Measurements from ENCODE around the gene SLC22A2.
"Not testable (repeated sequence)": the region's sequence is repeated elsewhere in the genome, so short reads cannot be mapped to it uniquely, and the experiment has no call there.

The SLC22A2 gene

DNA sequence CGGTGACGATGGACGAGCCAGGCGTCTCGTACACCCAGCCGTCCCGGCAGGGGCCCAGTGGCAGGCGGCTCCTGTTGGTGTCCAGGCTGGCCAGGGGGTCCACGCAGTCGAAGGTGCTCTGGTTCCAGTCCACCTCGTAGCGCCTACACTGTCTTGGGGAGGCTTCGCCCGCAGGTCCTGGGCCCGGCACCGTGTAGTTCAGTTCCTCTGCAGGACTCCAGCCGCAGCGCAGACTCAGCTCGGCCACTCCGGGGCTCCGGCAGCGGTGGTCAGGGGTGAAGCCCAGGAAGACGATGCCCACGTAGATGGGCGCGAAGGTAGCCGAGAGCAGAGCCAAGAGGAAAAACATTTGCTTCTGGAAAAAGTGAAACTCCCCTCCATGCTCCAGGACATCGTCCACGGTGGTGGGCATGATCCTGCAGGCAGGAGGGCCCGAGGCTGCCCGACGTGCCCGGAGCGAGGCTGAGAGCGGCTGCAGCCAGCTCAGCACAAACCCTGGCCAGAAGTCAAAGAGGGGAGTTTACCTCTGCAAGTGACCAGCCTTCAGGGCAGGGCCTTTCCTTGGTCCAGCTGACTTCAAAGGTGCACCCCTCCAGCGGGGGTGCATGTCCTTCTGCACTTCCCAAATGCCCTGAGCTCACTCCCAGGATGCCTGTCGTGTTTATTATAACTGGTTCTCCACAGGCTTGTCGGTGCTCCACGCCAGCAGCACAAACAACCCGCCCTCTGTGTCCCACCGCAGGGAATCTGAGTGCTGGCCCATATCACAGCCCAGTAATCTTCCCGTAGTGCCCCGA, at the start of gene SLC22A2:
SLC22A2 (minus strand) TSS at position 476 of the 797 bp plus-strand sequence; CDS start at position 412, 64 bp downstream.
- DNase-seq (ENCODE audit: low read depth, low spot score): no peak
- TF ChIP-seq POLR2AphosphoS5 (IDR thresholded peaks at IDR 0.05; ENCODE audit: borderline replicate concordance, low read depth, low read length) (no peak), FOXP2 (optimal IDR thresholded peaks at IDR 0.05; ENCODE audit: control extremely low read depth, extremely low read length, insufficient read depth) (no peak), EZH2 (IDR thresholded peaks at IDR 0.05) (no peak)
- no peaks in the 10 kb centered on the region for H3K9me3 ChIP-seq (ENCODE audit: low read depth, low read length)
- no peak within 1 kb of the TSS for H3K27ac ChIP-seq
- H3K9ac ChIP-seq (ENCODE audit: insufficient read length): no peak within 1 kb of the TSS
- H3K4me3 ChIP-seq: no peak within 1 kb of the TSS
- H3K36me3 ChIP-seq (ENCODE audit: insufficient read depth, low read length): no peaks in the 10 kb centered on the region

GRCh38 chr6:160305926-160306713, 47.5 kb upstream of the SLC22A2 start:
- TF ChIP-seq FOXP2 (optimal IDR thresholded peaks at IDR 0.05; ENCODE audit: control extremely low read depth, extremely low read length, insufficient read depth) (no peak), POLR2AphosphoS5 (IDR thresholded peaks at IDR 0.05; ENCODE audit: borderline replicate concordance, low read depth, low read length) (no peak), EZH2 (IDR thresholded peaks at IDR 0.05) (no peak)
- Histone ChIP-seq H3K27ac (no peak overlapping the region), H3K36me3 (ENCODE audit: insufficient read depth, low read length) (no peaks in the 10 kb centered on the region), H3K9me3 (ENCODE audit: low read depth, low read length) (no peaks in the 10 kb centered on the region), H3K4me3 (no peak overlapping the region), H3K9ac (ENCODE audit: insufficient read length) (no peak overlapping the region)
- no peak for DNase-seq (ENCODE audit: low read depth, low spot score)

GRCh38 chr6:160303806-160304205, 45.2 kb upstream of the SLC22A2 start:
- no peak for DNase-seq (ENCODE audit: low read depth, low spot score)
- Histone ChIP-seq H3K27ac (no peak overlapping the region), H3K4me3 (no peak overlapping the region), H3K36me3 (ENCODE audit: insufficient read depth, low read length) (no peaks in the 10 kb centered on the region), H3K9ac (ENCODE audit: insufficient read length) (no peak overlapping the region), H3K9me3 (ENCODE audit: low read depth, low read length) (no peaks in the 10 kb centered on the region)
- TF ChIP-seq POLR2AphosphoS5 (IDR thresholded peaks at IDR 0.05; ENCODE audit: borderline replicate concordance, low read depth, low read length) (no peak), FOXP2 (optimal IDR thresholded peaks at IDR 0.05; ENCODE audit: control extremely low read depth, extremely low read length, insufficient read depth) (no peak), EZH2 (IDR thresholded peaks at IDR 0.05) (no peak)

DNA sequence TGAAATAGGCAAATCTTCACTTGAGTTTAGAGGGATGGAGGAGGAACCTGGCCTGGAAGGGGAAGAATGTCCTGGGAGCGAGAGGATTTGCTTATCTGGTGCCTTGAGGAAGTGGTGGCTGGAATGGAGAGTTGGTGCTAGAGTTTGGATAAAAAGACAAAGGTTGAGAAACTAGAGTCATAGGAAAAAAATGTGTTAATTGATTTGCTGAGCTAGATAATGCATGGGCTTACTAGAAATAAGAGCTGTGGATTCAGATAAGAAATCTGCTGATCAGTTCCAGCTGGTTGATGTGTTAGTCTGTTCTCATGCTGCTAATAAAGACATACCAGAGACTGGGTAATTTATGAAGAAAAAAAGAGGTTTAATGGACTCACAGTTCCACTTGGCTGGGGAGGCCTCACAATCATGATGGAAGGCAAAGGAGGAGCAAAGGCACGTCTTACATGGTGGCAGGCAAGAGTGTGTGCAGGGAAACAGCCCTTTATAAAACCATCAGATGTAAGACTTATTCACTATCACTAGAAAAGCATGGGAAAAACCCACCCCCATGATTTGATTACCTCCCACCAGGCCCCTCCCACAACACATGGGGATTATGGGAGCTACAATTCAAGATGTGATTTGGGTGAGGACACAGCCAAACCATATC, 43.9 kb upstream of the SLC22A2 start:
- H3K36me3 ChIP-seq (ENCODE audit: insufficient read depth, low read length); H3K9me3 ChIP-seq (ENCODE audit: low read depth, low read length); DNase-seq (ENCODE audit: low read depth, low spot score); H3K9ac ChIP-seq (ENCODE audit: insufficient read length); H3K4me3 ChIP-seq; H3K27ac ChIP-seq: not testable (repeated sequence)

- no peak overlapping the region for H3K4me3 ChIP-seq
- no peaks in the 10 kb centered on the region for H3K9me3 ChIP-seq (ENCODE audit: low read depth, low read length)
- no peak overlapping the region for H3K9ac ChIP-seq (ENCODE audit: insufficient read length)
- no peak for TF ChIP-seq FOXP2 (optimal IDR thresholded peaks at IDR 0.05; ENCODE audit: control extremely low read depth, extremely low read length, insufficient read depth)
- no peak for TF ChIP-seq POLR2AphosphoS5 (IDR thresholded peaks at IDR 0.05; ENCODE audit: borderline replicate concordance, low read depth, low read length)
- TF ChIP-seq EZH2 (IDR thresholded peaks at IDR 0.05): no peak
- no peak for DNase-seq (ENCODE audit: low read depth, low spot score)
- H3K27ac ChIP-seq: no peak overlapping the region
- H3K36me3 ChIP-seq (ENCODE audit: insufficient read depth, low read length): no peaks in the 10 kb centered on the region
These were observed 42.7 kb upstream of the SLC22A2 start for GRCh38 chr6:160301339-160301738.

- TF ChIP-seq POLR2AphosphoS5 (IDR thresholded peaks at IDR 0.05; ENCODE audit: borderline replicate concordance, low read depth, low read length) (no peak), EZH2 (IDR thresholded peaks at IDR 0.05) (no peak), FOXP2 (optimal IDR thresholded peaks at IDR 0.05; ENCODE audit: control extremely low read depth, extremely low read length, insufficient read depth) (no peak)
- Histone ChIP-seq H3K4me3 (no peak overlapping the region), H3K9me3 (ENCODE audit: low read depth, low read length) (no peaks in the 10 kb centered on the region), H3K27ac (no peak overlapping the region), H3K9ac (ENCODE audit: insufficient read length) (no peak overlapping the region), H3K36me3 (ENCODE audit: insufficient read depth, low read length) (no peaks in the 10 kb centered on the region)
- no peak for DNase-seq (ENCODE audit: low read depth, low spot score)
These were observed 41.6 kb upstream of the SLC22A2 start for GRCh38 chr6:160300076-160300695.

DNA sequence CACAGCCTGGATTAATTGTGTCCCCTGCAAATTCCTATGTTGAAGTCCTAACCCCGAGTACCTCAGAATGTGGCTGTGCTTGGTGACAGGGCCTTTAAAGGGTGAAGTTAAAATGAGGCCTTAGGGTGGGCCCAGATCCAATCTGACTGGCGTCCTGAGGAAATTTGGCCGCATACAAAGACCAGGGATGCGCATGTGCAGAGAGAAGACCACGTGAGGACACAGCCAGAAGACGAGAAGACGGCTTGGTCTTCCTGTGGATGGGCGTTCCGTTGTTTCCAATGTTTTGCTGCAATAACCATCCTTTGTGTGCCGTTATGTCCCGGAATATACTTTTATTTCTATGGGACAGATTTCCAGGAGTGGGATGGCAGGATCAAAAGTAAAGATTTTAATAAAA, 40.9 kb upstream of the SLC22A2 start:
- Histone ChIP-seq H3K9me3 (ENCODE audit: low read depth, low read length) (no peaks in the 10 kb centered on the region), H3K27ac (no peak overlapping the region), H3K36me3 (ENCODE audit: insufficient read depth, low read length) (no peaks in the 10 kb centered on the region), H3K9ac (ENCODE audit: insufficient read length) (no peak overlapping the region), H3K4me3 (no peak overlapping the region)
- TF ChIP-seq FOXP2 (optimal IDR thresholded peaks at IDR 0.05; ENCODE audit: control extremely low read depth, extremely low read length, insufficient read depth) (no peak), POLR2AphosphoS5 (IDR thresholded peaks at IDR 0.05; ENCODE audit: borderline replicate concordance, low read depth, low read length) (no peak), EZH2 (IDR thresholded peaks at IDR 0.05) (no peak)
- no peak for DNase-seq (ENCODE audit: low read depth, low spot score)

DNA sequence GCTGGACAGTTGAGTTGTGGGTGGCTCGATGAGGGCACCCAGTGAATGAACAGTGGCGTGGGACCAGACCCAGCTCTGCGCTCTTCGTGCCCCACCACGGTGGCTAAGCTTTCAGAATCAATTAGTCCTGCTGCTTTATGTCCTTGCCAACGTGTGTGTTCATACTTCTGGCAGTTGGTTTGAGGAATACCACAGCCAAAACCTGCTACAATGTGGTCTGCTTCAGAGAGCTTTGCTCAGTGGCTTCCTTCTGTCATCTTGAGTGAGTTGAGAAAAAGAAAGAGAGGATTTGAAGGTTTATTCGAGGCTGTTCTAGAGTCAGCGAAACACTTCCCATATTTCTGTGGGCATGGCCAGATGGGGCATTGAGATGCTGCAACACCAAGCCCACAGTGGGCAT, 39.5 kb upstream of the SLC22A2 start:
- Histone ChIP-seq H3K9me3 (ENCODE audit: low read depth, low read length) (no peaks in the 10 kb centered on the region), H3K9ac (ENCODE audit: insufficient read length) (no peak overlapping the region), H3K36me3 (ENCODE audit: insufficient read depth, low read length) (no peaks in the 10 kb centered on the region), H3K4me3 (no peak overlapping the region), H3K27ac (no peak overlapping the region)
- no peak for DNase-seq (ENCODE audit: low read depth, low spot score)
- TF ChIP-seq FOXP2 (optimal IDR thresholded peaks at IDR 0.05; ENCODE audit: control extremely low read depth, extremely low read length, insufficient read depth) (no peak), POLR2AphosphoS5 (IDR thresholded peaks at IDR 0.05; ENCODE audit: borderline replicate concordance, low read depth, low read length) (no peak), EZH2 (IDR thresholded peaks at IDR 0.05) (no peak)
